HG02943 (cell line): Measurements from ENCODE around the gene GNG13.
"Not testable (repeated sequence)": the region's sequence is repeated elsewhere in the genome, so short reads cannot be mapped to it uniquely, and the experiment has no call there.

Experiments
- ATAC-seq: cut with Tn5 transposase; IDR thresholded peaks from one replicate; pipeline ENCODE4 v1.9.1; 2021; ENCODE audit warnings: mild to moderate bottlenecking, low read depth, moderate library complexity; ENCODE audit not compliant: unreplicated experiment

The GNG13 gene, protein sequence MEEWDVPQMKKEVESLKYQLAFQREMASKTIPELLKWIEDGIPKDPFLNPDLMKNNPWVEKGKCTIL

GRCh38 chr16:799948-800833 lies at the start of gene GNG13:
TSS of gene GNG13 (minus strand) at chr16:800734. CDS start at chr16:799077, 1,657 bp downstream.
- ATAC-seq = no peak

DNA sequence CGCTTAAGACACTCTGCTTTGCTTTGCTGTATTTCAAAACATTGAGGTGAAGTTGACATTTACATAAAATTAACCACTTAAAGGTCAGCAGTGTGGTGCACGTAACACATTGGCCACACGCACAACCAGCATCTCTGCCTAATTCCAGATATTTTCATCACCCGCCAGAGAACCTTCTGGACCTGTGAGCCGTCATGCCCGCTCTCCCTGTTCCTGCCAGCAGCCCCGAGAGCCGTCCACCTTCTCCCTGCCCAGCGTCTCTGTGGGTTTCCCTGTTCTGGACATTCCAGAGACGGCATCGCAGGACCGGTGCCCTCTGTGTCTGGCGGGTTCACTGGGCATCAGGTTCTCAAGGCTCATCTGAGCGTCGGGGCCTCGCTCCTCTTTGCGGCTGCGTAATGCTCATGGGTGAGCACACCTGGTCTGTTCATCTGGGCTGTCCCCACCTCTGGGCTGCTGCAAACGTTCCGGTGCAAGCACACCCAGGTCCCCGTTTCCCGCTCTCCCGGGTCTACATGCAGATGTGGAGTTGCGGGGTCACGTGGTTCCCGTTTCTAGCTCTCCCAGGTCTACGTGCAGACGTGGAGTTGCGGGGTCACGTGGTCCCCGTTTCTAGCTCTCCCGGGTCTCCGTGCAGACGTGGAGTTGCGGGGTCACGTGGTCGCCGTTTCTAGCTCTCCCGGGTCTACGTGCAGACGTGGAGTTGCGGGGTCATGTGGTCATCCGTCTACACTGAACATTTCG lies 48.1 kb upstream of the GNG13 start:
- ATAC-seq = no peak

GRCh38 chr16:847681-848445 lies 47.3 kb upstream of the GNG13 start:
- ATAC-seq = no peak

DNA sequence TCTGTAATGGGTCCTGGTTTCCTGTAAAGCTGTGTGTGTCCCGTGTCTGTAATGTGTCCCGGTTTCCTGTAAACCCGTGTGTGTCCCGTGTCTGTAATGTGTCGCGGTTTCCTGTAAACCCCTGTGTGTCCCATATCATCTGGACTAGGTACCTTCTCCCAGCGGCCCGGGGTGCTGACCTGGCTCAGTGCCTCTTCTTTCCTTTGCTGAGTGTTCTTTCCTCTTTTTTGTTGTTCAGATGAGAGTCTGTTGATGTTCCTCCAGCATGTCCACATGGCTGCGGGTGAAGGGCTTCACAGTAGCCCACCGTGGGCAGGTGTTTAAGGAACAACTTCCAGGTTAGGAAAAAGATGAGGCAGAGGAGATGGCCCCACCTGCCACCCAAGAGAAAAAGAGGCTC lies 46.6 kb upstream of the GNG13 start:
- ATAC-seq = no peak

DNA sequence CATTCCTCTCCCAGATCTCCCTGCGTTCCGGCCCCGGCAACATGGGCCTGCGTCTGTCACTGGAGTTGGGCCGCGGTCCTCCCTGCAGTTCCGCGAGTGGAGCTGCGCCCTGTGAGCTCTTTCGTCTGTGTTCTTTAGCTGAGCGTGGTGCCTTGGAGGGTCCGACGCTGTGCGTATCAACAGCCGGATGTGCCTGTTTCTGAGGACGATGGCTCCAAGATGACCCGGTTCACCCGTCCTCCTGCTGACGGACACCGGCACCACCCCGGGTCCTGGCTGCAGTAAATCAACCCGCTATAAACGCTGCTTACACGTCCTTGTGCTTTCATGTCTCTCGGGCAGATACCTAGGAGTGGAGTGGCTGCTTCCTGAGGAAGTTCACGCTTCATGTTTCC lies 44.8 kb upstream of the GNG13 start:
- no peak for ATAC-seq

GRCh38 chr16:844638-845350 lies 44.3 kb upstream of the GNG13 start:
- no peak for ATAC-seq

DNA sequence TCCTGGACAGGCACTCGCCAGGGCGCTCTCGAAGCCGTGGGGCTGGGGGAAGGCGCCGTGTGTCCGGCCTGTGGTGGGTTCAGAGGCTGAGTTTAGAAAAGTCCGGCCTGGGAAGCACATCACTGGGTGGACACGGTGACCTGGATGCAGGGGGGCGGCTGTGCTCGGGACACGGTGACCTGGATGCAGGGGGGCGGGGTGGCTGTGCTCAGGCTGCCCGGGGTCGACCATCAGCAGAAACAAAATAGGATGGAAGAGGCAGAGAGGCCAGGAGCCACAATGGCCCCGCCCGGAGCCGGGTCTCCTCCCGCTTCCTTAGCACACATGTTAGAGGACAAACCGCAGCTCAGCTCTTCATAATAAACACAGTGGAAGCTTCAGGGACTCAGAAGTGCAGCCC lies 43.2 kb upstream of the GNG13 start:
- no peak for ATAC-seq

GRCh38 chr16:842711-843560 lies 42.4 kb upstream of the GNG13 start:
- no peak for ATAC-seq

- ATAC-seq = no peak
Measured at GRCh38 chr16:842061-842476, 41.5 kb upstream of the GNG13 start.

DNA sequence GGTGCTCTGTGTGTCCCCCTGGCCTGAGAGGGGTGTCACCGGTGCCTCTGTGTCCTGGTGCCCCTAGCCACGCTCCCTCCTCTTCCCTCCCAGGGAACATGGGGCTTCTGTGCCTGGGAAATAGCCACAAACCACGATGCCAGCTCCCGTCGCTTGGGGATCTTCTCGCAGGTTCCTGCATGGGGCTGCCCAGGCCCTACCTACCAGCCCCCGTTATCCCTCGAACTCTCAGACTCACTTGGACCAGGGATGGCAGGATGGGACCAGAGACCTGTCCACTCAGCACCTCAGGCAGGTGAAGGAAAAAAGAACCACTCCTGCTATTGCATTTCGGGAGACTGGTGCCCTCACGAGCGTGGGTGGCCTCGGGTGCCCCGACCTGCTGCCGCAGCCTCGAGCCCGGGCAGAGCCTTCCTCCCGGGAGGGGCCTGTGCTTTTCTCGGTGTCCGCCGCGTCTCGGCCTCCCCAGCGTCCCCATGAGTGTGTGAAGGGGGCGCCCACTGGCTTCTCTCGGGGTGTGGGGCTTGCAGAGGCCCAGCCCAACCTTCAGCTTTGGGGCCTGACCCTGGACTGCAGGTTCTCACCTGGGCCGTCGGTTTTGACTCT lies 41.0 kb upstream of the GNG13 start:
- no peak for ATAC-seq

- ATAC-seq = no peak
Measured at GRCh38 chr16:840561-841454, 40.3 kb upstream of the GNG13 start.

DNA sequence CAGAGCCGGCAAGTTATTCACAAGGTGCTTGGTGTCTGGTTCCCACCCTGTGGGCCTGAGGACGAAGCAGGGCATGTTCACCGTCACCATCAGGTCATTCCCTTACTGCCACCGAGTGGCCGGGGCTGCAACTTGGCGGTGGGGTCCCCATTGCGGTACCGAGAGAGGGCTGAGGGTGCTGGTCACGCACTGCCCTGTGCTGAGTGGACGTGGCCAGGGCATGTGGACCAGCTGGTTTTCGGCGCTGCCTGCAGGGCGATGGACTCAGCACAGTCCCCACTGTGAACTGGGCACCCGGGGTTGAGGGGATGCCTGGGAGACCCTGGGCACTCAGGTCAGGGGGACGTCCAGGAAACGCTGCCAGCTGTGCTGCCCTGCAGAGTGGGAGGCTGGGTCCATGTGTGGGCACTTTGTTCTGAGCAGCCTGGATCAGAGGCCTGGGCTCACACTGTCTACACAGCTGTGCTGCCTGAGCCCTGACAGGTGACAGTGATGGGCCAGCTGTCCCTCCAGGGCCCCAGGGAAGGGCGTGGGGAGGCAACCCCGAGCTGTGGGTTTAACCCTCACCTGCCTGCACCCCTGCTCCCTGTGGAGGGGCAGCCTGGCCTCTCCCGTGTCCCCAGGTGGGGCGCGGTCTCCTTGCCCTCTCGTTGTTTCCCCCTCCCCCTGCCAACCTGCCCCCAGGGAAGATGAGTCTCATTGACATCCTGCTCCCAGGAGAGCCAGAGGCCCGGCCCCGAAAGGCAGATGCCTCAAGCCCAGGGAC lies 39.3 kb upstream of the GNG13 start:
- no peak for ATAC-seq

DNA sequence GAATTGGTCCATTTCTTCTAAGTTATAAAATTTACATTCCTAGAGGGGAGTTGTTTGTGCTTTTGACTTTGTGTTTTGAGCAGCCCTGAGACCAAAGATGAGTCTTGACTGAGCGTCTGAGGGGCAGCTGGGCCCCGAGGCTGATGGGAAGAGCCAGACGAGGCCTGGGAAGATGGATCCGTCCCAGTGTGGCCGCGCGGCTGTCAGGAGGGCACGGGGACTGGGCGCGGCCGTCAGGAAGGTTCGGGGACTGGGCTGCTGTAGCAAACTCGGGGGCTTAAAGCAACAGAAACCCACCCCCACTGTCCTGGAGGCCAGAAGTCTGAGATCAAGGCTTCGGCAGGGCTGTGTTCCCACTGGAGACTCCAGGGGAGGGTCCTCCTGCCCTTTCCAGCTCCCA lies 38.2 kb upstream of the GNG13 start:
- no peak for ATAC-seq

GRCh38 chr16:836822-837221 lies 36.3 kb upstream of the GNG13 start:
- ATAC-seq = not testable (repeated sequence)

- ATAC-seq = no peak
Measured at GRCh38 chr16:836221-836620, 35.7 kb upstream of the GNG13 start.

GRCh38 chr16:835373-835772 lies 34.8 kb upstream of the GNG13 start:
- ATAC-seq = no peak

DNA sequence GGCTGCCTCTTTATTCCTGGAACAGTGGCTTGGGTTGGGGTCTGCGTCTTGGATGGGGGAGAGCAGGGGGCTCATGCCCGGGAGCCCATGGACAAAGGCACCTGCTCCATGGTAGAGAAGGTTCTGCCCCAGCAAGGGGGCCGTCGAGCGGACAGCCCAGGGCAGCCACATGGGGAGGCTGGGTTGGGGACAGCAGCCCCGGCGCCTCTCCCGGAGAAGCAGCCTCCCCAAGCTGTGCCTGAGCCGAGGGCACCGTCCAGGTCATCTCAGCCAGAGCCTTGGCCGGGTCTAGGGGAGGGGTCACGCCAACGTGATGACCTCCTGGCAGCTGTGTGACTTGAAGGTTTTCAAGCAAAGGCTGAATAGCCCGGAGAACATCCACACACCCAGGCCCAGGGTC lies 32.9 kb upstream of the GNG13 start:
- ATAC-seq = no peak
